ENCODE measurements around the gene TMPRSS4.

- TF ChIP-seq, protein P1, sequence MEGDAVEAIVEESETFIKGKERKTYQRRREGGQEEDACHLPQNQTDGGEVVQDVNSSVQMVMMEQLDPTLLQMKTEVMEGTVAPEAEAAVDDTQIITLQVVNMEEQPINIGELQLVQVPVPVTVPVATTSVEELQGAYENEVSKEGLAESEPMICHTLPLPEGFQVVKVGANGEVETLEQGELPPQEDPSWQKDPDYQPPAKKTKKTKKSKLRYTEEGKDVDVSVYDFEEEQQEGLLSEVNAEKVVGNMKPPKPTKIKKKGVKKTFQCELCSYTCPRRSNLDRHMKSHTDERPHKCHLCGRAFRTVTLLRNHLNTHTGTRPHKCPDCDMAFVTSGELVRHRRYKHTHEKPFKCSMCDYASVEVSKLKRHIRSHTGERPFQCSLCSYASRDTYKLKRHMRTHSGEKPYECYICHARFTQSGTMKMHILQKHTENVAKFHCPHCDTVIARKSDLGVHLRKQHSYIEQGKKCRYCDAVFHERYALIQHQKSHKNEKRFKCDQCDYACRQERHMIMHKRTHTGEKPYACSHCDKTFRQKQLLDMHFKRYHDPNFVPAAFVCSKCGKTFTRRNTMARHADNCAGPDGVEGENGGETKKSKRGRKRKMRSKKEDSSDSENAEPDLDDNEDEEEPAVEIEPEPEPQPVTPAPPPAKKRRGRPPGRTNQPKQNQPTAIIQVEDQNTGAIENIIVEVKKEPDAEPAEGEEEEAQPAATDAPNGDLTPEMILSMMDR (IDR thresholded peaks at IDR 0.05; ENCODE audit: low read depth, low read length, missing input control): no peak
- no peak for TF ChIP-seq YY1 (IDR thresholded peaks at IDR 0.05)
Measured at GRCh38 chr11:118074091-118074685, 2.7 kb upstream of the TMPRSS4 start.
